Measurements from ENCODE around the gene OTUD4.

GRCh38 chr4:145217349-145217748 lies 37.0 kb upstream of the OTUD4 start:
- TF ChIP-seq EZH2 (IDR thresholded peaks at IDR 0.05; ENCODE audit: insufficient read depth, poor library complexity, severe bottlenecking) (no peak), EZH2phosphoT487 (IDR thresholded peaks at IDR 0.05; ENCODE audit: insufficient read depth, low read depth) (no peak)

Data from GM23248 (cell line).